ENCODE data around the gene MAP2K3.
"Not testable (repeated sequence)": the region's sequence is repeated elsewhere in the genome, so short reads cannot be mapped to it uniquely, and the experiment has no call there.

The MAP2K3 gene

GRCh38 chr17:21318439-21318838 is 33.9 kb downstream of the MAP2K3 start:
- H3K4me3 ChIP-seq (ENCODE audit: low read depth in 1 of 2, low read length in 1 of 2) = no peak overlapping the region
- H3K36me3 ChIP-seq = peaks cover 23% of the 10 kb centered on the region
- H3K9me3 ChIP-seq = no peaks in the 10 kb centered on the region
- no peak overlapping the region for H3K27ac ChIP-seq
- no peak for TF ChIP-seq CTCF (IDR thresholded peaks at IDR 0.05)
- peaks cover 7 to 14% of the 10 kb centered on the region in 2 experiments for H3K4me1 ChIP-seq (ENCODE audit: control insufficient read depth in 1 of 2, insufficient read depth in 1 of 2, low read depth in 1 of 2, low read length in 1 of 2)
- H3K27me3 ChIP-seq = no peaks in the 10 kb centered on the region

GRCh38 chr17:21318856-21319255 is 34.3 kb downstream of the MAP2K3 start:
- not testable (repeated sequence) for H3K9me3 ChIP-seq; H3K27ac ChIP-seq; H3K27me3 ChIP-seq; H3K4me3 ChIP-seq (ENCODE audit: low read depth in 1 of 2, low read length in 1 of 2)
- H3K36me3 ChIP-seq = peaks cover 19% of the 10 kb centered on the region
- H3K4me1 ChIP-seq (ENCODE audit: control insufficient read depth in 1 of 2, insufficient read depth in 1 of 2, low read depth in 1 of 2, low read length in 1 of 2) = peaks cover 11 to 18% of the 10 kb centered on the region in 2 experiments

- Histone ChIP-seq H3K36me3 (peaks cover 15% of the 10 kb centered on the region), H3K4me1 (ENCODE audit: control insufficient read depth in 1 of 2, insufficient read depth in 1 of 2, low read depth in 1 of 2, low read length in 1 of 2) (peaks cover 12 to 20% of the 10 kb centered on the region in 2 experiments)
- not testable (repeated sequence) for H3K27me3 ChIP-seq; H3K9me3 ChIP-seq; H3K27ac ChIP-seq; H3K4me3 ChIP-seq (ENCODE audit: low read depth in 1 of 2, low read length in 1 of 2)
These were observed 34.7 kb downstream of the MAP2K3 start for GRCh38 chr17:21319256-21319655.

GRCh38 chr17:21319686-21320375 is 35.3 kb downstream of the MAP2K3 start:
- H3K36me3 ChIP-seq; H3K4me3 ChIP-seq (ENCODE audit: low read depth in 1 of 2, low read length in 1 of 2); H3K9me3 ChIP-seq; H3K27me3 ChIP-seq; H3K27ac ChIP-seq: not testable (repeated sequence)
- peaks cover 12 to 20% of the 10 kb centered on the region in 2 experiments for H3K4me1 ChIP-seq (ENCODE audit: control insufficient read depth in 1 of 2, insufficient read depth in 1 of 2, low read depth in 1 of 2, low read length in 1 of 2)

- H3K4me3 ChIP-seq (ENCODE audit: low read depth in 1 of 2, low read length in 1 of 2); H3K9me3 ChIP-seq; H3K27me3 ChIP-seq; H3K36me3 ChIP-seq; H3K27ac ChIP-seq: not testable (repeated sequence)
- H3K4me1 ChIP-seq (ENCODE audit: control insufficient read depth in 1 of 2, insufficient read depth in 1 of 2, low read depth in 1 of 2, low read length in 1 of 2) = peaks cover 18 to 26% of the 10 kb centered on the region in 2 experiments
These were observed 35.9 kb downstream of the MAP2K3 start for GRCh38 chr17:21320430-21320829.

- H3K36me3 ChIP-seq; H3K27ac ChIP-seq; H3K9me3 ChIP-seq; H3K27me3 ChIP-seq; H3K4me3 ChIP-seq (ENCODE audit: low read depth in 1 of 2, low read length in 1 of 2): not testable (repeated sequence)
- H3K4me1 ChIP-seq (ENCODE audit: control insufficient read depth in 1 of 2, insufficient read depth in 1 of 2, low read depth in 1 of 2, low read length in 1 of 2) = peaks cover 21 to 32% of the 10 kb centered on the region in 2 experiments
These were observed 36.5 kb downstream of the MAP2K3 start for GRCh38 chr17:21321061-21321460.

GRCh38 chr17:21321744-21322191 is 37.3 kb downstream of the MAP2K3 start:
- not testable (repeated sequence) for H3K36me3 ChIP-seq; H3K27ac ChIP-seq; H3K9me3 ChIP-seq; H3K4me3 ChIP-seq (ENCODE audit: low read depth in 1 of 2, low read length in 1 of 2); H3K27me3 ChIP-seq
- H3K4me1 ChIP-seq (ENCODE audit: control insufficient read depth in 1 of 2, insufficient read depth in 1 of 2, low read depth in 1 of 2, low read length in 1 of 2) = peaks cover 20 to 32% of the 10 kb centered on the region in 2 experiments

GRCh38 chr17:21323257-21324111 is 39.0 kb downstream of the MAP2K3 start:
- H3K27ac ChIP-seq, H3K36me3 ChIP-seq, H3K9me3 ChIP-seq, H3K27me3 ChIP-seq: not testable (repeated sequence)
- H3K4me3 ChIP-seq (ENCODE audit: low read depth in 1 of 2, low read length in 1 of 2) = peak overlapping the region; percentile 68 to 73
- H3K4me1 ChIP-seq (ENCODE audit: control insufficient read depth in 1 of 2, insufficient read depth in 1 of 2, low read depth in 1 of 2, low read length in 1 of 2) = peaks cover 18 to 28% of the 10 kb centered on the region in 2 experiments

GRCh38 chr17:21324741-21325140 is 40.2 kb downstream of the MAP2K3 start:
- H3K9me3 ChIP-seq; H3K4me3 ChIP-seq (ENCODE audit: low read depth in 1 of 2, low read length in 1 of 2); H3K27me3 ChIP-seq; H3K36me3 ChIP-seq; H3K27ac ChIP-seq: not testable (repeated sequence)
- H3K4me1 ChIP-seq (ENCODE audit: control insufficient read depth in 1 of 2, insufficient read depth in 1 of 2, low read depth in 1 of 2, low read length in 1 of 2) = peaks cover 18 to 28% of the 10 kb centered on the region in 2 experiments

GRCh38 chr17:21327921-21328320 is 43.4 kb downstream of the MAP2K3 start:
- peaks cover 16 to 23% of the 10 kb centered on the region in 2 experiments for H3K4me1 ChIP-seq (ENCODE audit: control insufficient read depth in 1 of 2, insufficient read depth in 1 of 2, low read depth in 1 of 2, low read length in 1 of 2)
- H3K9me3 ChIP-seq; H3K4me3 ChIP-seq (ENCODE audit: low read depth in 1 of 2, low read length in 1 of 2); H3K36me3 ChIP-seq; H3K27me3 ChIP-seq; H3K27ac ChIP-seq: not testable (repeated sequence)

- H3K27me3 ChIP-seq; H3K36me3 ChIP-seq; H3K27ac ChIP-seq; H3K4me3 ChIP-seq (ENCODE audit: low read depth in 1 of 2, low read length in 1 of 2); H3K9me3 ChIP-seq: not testable (repeated sequence)
- peaks cover 11 to 15% of the 10 kb centered on the region in 2 experiments for H3K4me1 ChIP-seq (ENCODE audit: control insufficient read depth in 1 of 2, insufficient read depth in 1 of 2, low read depth in 1 of 2, low read length in 1 of 2)
These were observed 44.3 kb downstream of the MAP2K3 start for GRCh38 chr17:21328778-21329177.

All from neutrophil (primary cell).